CD4-positive, alpha-beta T cell (primary cell): Measurements from ENCODE around the gene GFI1B. TPM values are rescaled to one million over a fixed set of nuclear protein-coding genes. Genes with fewer than 3 reads are reported as not detected.

Experiments used
- ATAC-seq: fragments of 200-7000 bp; cut with Tn5 transposase; one replicate; pipeline ENCODE4 v1.10.0; 2022; ENCODE audit warnings: mild to moderate bottlenecking; ENCODE audit not compliant: poor library complexity
- CTCF ChIA-PET: fragments of 350-600 bp; sonication (Branson Sonifier 250); formaldehyde crosslinking; loops from one replicate; lab custom pipeline; 2021; ENCODE audit warnings: antibody characterized with exemption, inconsistent platforms; lab: Charles Lee
- POLR2A ChIA-PET: fragments of 350-600 bp; sonication (Branson Sonifier 250); formaldehyde crosslinking; loops from one replicate; lab custom pipeline; 2021; ENCODE audit warnings: antibody characterized with exemption, inconsistent platforms; lab: Charles Lee
- DNase-seq, 14 experiments: peaks; one replicate each; pipeline ENCODE4 v3.0.0-alpha.2; 2013 to 2020; ENCODE audit warnings: mixed read lengths in 2 of 14
- H3K27ac ChIP-seq, 2 donors: one replicate each; pipeline versions ENCODE4 v1.5.1 to v1.7.0; 2013; ENCODE audit warnings: low read length in 2 of 2, low read depth in 1 of 2, mild to moderate bottlenecking in 1 of 2
- H3K27me3 ChIP-seq, 2 experiments: 1 replicate in 1 of 2; 2 replicates in 1 of 2; pipeline versions ENCODE4 v1.6.1 to v1.7.0; 2013; ENCODE audit warnings: low read length in 2 of 2, control low read depth in 1 of 2, mild to moderate bottlenecking in 1 of 2, moderate library complexity in 1 of 2; ENCODE audit not compliant: insufficient read depth in 2 of 2, control insufficient read depth in 1 of 2
- H3K36me3 ChIP-seq: one replicate; pipeline ENCODE4 v1.6.1; 2013; ENCODE audit warnings: low read length, control low read depth; ENCODE audit not compliant: insufficient read depth
- H3K4me1 ChIP-seq: one replicate; pipeline ENCODE4 v1.6.1; 2013; ENCODE audit warnings: low read length, control low read depth; ENCODE audit not compliant: insufficient read depth
- H3K4me3 ChIP-seq: one replicate; pipeline ENCODE4 v1.5.1; 2013; ENCODE audit warnings: mild to moderate bottlenecking, low read length, moderate library complexity
- H3K9me3 ChIP-seq, 2 experiments: 1 replicate in 1 of 2; 2 replicates in 1 of 2; pipeline versions ENCODE4 v1.6.1 to v1.7.0; 2013; ENCODE audit warnings: low read length in 2 of 2, mild to moderate bottlenecking in 2 of 2, control low read depth in 1 of 2, moderate library complexity in 1 of 2; ENCODE audit not compliant: control insufficient read depth in 1 of 2, insufficient read depth in 1 of 2
- H3K27ac Mint-ChIP-seq: one replicate; pipeline ENCODE4 v1.8.0; 2020; ENCODE audit warnings: mixed read lengths
- H3K27me3 Mint-ChIP-seq: one replicate; pipeline ENCODE4 v1.8.0; 2021; ENCODE audit warnings: mixed read lengths
- H3K36me3 Mint-ChIP-seq: one replicate; pipeline ENCODE4 v1.8.0; 2021; ENCODE audit warnings: low read depth, mixed read lengths
- H3K4me1 Mint-ChIP-seq: one replicate; pipeline ENCODE4 v1.8.0; 2021; ENCODE audit warnings: low read depth, mixed read lengths
- H3K4me3 Mint-ChIP-seq: one replicate; pipeline ENCODE4 v1.8.0; 2020; ENCODE audit warnings: mild to moderate bottlenecking, mixed read lengths
- H3K9me3 Mint-ChIP-seq: one replicate; pipeline ENCODE4 v1.8.0; 2020; ENCODE audit warnings: mixed read lengths
- intact Hi-C, 2 experiments: fragments of 100-400 bp; cut with DNase I in 1 of 2; cut with micrococcal nuclease in 1 of 2; formaldehyde crosslinking; loops; one replicate each; pipeline versions ENCODE4 v1.15.1 to v1.9.0; 2023 to 2025; cut with DNase I, micrococcal nuclease
- total RNA-seq, 174 experiments: library from RNA in 2 of 174; stranded (reverse) in 2 of 174; gene quantifications; one replicate each; pipeline ENCODE4 v1.2.3 and lab custom pipeline; 2021 to 2026
- TF ChIP-seq, protein P1 (sequence below): fragments of 200-600 bp; IDR thresholded peaks from one replicate; pipeline ENCODE4 v1.8.0; 2022; ENCODE audit warnings: antibody characterized with exemption, mild to moderate bottlenecking

The GFI1B gene
- total RNA-seq, 2 experiments from 2014 or later, result 0.58 TPM; not detected in 1

DNA sequence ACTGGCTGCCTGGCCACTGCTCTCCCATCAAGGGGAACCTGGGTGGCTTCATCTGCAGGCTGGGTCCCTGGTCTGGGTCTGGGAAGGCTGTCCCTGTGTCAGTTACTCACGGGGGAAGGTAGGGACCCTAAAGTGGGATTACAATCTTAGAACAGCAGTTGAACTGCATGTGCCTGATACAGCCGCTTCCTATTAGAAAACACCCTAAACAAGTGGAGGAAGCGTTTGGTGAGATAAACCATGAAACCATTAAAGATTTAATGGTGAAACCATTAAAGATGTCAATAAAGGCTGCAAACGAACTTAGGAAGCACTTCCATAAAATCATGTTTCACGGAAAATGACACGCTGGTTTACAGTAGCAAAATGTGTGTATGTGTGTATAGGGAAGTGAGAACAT, 2.5 kb upstream of the GFI1B start:
- CTCF ChIA-PET, result no interaction called here
- peaks cover 69% of the 10 kb centered on the region for H3K27me3 Mint-ChIP-seq

DNA sequence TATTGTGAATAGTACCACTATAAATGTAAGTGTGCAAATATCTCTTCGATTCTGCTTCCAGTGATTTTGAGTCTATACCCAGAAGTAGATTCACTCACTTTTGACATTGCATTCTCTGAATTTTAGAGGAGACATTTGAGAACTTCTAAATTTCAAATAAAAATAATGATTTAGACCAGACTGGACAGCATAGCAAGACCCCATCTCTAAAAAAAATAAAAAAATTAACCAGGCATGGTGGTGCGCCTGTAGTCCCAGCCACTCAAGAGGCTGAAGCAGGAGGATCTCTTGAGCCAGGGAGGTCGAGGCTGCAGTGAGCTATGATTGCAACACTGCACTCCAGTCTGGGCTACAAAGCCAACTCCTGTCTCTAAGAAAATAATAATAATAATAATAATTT, 1.9 kb upstream of the GFI1B start:
- Mint-ChIP-seq H3K4me1 (peaks cover 5% of the 10 kb centered on the region), H3K36me3 (no peaks in the 10 kb centered on the region), H3K27me3 (peaks cover 76% of the 10 kb centered on the region), H3K4me3 (no peak overlapping the region), H3K9me3 (no peaks in the 10 kb centered on the region), H3K27ac (no peak overlapping the region)
- TF ChIP-seq, protein P1, sequence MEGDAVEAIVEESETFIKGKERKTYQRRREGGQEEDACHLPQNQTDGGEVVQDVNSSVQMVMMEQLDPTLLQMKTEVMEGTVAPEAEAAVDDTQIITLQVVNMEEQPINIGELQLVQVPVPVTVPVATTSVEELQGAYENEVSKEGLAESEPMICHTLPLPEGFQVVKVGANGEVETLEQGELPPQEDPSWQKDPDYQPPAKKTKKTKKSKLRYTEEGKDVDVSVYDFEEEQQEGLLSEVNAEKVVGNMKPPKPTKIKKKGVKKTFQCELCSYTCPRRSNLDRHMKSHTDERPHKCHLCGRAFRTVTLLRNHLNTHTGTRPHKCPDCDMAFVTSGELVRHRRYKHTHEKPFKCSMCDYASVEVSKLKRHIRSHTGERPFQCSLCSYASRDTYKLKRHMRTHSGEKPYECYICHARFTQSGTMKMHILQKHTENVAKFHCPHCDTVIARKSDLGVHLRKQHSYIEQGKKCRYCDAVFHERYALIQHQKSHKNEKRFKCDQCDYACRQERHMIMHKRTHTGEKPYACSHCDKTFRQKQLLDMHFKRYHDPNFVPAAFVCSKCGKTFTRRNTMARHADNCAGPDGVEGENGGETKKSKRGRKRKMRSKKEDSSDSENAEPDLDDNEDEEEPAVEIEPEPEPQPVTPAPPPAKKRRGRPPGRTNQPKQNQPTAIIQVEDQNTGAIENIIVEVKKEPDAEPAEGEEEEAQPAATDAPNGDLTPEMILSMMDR, result no peak
- Histone ChIP-seq H3K27me3 (peaks cover 31 to 47% of the 10 kb centered on the region in 2 experiments), H3K4me3 (no peak overlapping the region), H3K27ac (no peak overlapping the region), H3K9me3 (no peaks in the 10 kb centered on the region), H3K36me3 (no peaks in the 10 kb centered on the region), H3K4me1 (peaks cover 18% of the 10 kb centered on the region)
- DNase-seq, result no peak
- ChIA-PET CTCF (interaction anchor here (1.6 to 1.7 kb wide), 2 partner anchors 26 to 103 kb away, joined by 3 read pairs; no protein-coding TSS in a partner anchor), POLR2A (no interaction called here)
- no peak for ATAC-seq
- intact Hi-C loops, result loop anchor here (5.0 to 10.0 kb wide), 3 partner anchors 132 to 562 kb away; partner anchors contain the start of gene CFAP77 (in 1 of the 2)

More for the DNA sequence above, 2.5 kb upstream of the GFI1B start:
- TF ChIP-seq, protein P1, result no peak
- POLR2A ChIA-PET, result no interaction called here
- Mint-ChIP-seq H3K36me3 (no peaks in the 10 kb centered on the region), H3K4me3 (no peak overlapping the region), H3K9me3 (no peaks in the 10 kb centered on the region), H3K4me1 (peaks cover 5% of the 10 kb centered on the region), H3K27ac (no peak overlapping the region)
- H3K36me3 ChIP-seq, result no peaks in the 10 kb centered on the region
- peaks cover 30 to 46% of the 10 kb centered on the region in 2 experiments for H3K27me3 ChIP-seq
- no peaks in the 10 kb centered on the region for H3K9me3 ChIP-seq
- no peak overlapping the region for H3K27ac ChIP-seq
- peaks cover 18% of the 10 kb centered on the region for H3K4me1 ChIP-seq
- ATAC-seq (no peak), DNase-seq (no peak)
- H3K4me3 ChIP-seq, result no peak overlapping the region
- intact Hi-C loops, result loop anchor here (5.0 to 10.0 kb wide), 3 partner anchors 131 to 561 kb away; partner anchors contain the start of gene CFAP77 (in 1 of the 2)

DNA sequence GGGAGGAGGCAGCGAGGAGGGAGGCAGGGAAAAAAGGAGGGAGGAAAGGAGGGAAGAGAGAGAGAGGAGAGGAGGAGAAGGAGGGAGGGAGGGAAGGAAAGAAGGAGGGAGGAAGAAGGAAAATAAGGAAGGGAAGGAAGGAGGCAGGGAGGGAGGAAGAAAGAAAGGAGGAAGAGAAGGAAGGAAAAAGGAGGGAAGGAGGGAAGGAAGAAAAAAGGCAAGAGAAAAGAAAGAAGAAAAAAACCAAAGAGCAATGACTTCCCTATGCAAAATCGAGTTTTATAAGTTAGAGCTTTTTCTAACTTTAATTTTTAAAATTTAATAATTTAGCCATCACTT, 413 bp upstream of the GFI1B start:
- Mint-ChIP-seq H3K4me3 (no peak overlapping the region), H3K27me3 (peaks cover 82% of the 10 kb centered on the region), H3K9me3 (no peaks in the 10 kb centered on the region), H3K36me3 (no peaks in the 10 kb centered on the region), H3K4me1 (peaks cover 5% of the 10 kb centered on the region), H3K27ac (no peak overlapping the region)
- DNase-seq, result no peak
- CTCF ChIA-PET, result interaction anchor here (0.5 to 1.7 kb wide), 7 partner anchors 15 to 170 kb away, joined by 3 to 4 read pairs (median 3); no protein-coding TSS in a partner anchor
- TF ChIP-seq, protein P1, result no peak
- ATAC-seq, result no peak
- H3K27me3 ChIP-seq, result peaks cover 31 to 60% of the 10 kb centered on the region in 2 experiments
- POLR2A ChIA-PET, result no interaction called here
- no peak overlapping the region for H3K4me3 ChIP-seq
- no peak overlapping the region for H3K27ac ChIP-seq
- peaks cover 12% of the 10 kb centered on the region for H3K4me1 ChIP-seq
- H3K36me3 ChIP-seq, result no peaks in the 10 kb centered on the region
- intact Hi-C loops, result loop anchor here (5.0 to 10.0 kb wide), 3 partner anchors 133 to 563 kb away; partner anchors contain the start of gene CFAP77 (in 1 of the 2)
- H3K9me3 ChIP-seq, result no peaks in the 10 kb centered on the region
